MM.1S (cell line): ENCODE data around the gene IQGAP1.

Experiments used
- DNase-seq: peaks from one replicate; pipeline ENCODE4 v3.0.0-alpha.2; 2015
- H2AFZ ChIP-seq: fragments of 300-600 bp; sonication (generic); 2 replicates; pipeline ENCODE4 v1.6.0; 2016; ENCODE audit warnings: antibody characterized with exemption, low read length
- H3F3A ChIP-seq: fragments of 300-600 bp; sonication (generic); 2 replicates; pipeline ENCODE4 v1.6.1; 2016; ENCODE audit warnings: mild to moderate bottlenecking, antibody characterized with exemption, low read length, moderate library complexity, mixed read lengths; ENCODE audit not compliant: insufficient read depth
- H3K27ac ChIP-seq: fragments of 300-600 bp; sonication (generic); 2 replicates; pipeline ENCODE4 v1.5.1; 2016; ENCODE audit warnings: mild to moderate bottlenecking, low read length
- H3K27me3 ChIP-seq: fragments of 300-600 bp; sonication (generic); replicated peaks from 2 replicates; pipeline ENCODE4 v1.6.0; 2016; ENCODE audit warnings: low read length; ENCODE audit not compliant: insufficient read depth
- H3K36me3 ChIP-seq: fragments of 300-600 bp; sonication (generic); replicated peaks from 2 replicates; pipeline ENCODE4 v1.6.1; 2016; ENCODE audit warnings: mild to moderate bottlenecking, low read length, mixed read lengths; ENCODE audit not compliant: insufficient read depth
- H3K4me1 ChIP-seq: fragments of 300-600 bp; sonication (generic); 2 replicates; pipeline ENCODE4 v1.6.1; 2016; ENCODE audit warnings: low read length, mixed read lengths
- H3K4me2 ChIP-seq: fragments of 300-600 bp; sonication (generic); 2 replicates; pipeline ENCODE4 v1.6.0; 2016; ENCODE audit warnings: low read depth, low read length
- H3K4me3 ChIP-seq: fragments of 300-600 bp; sonication (generic); 2 replicates; pipeline ENCODE4 v1.5.1; 2016; ENCODE audit warnings: low read length, mixed read lengths
- H3K79me2 ChIP-seq: fragments of 300-600 bp; sonication (generic); 2 replicates; pipeline ENCODE4 v1.6.1; 2016; ENCODE audit warnings: mixed run types, low read length, mixed read lengths
- H3K9ac ChIP-seq: fragments of 300-600 bp; sonication (generic); 2 replicates; pipeline ENCODE4 v1.6.1; 2016; ENCODE audit warnings: low read length, mixed read lengths
- H3K9me2 ChIP-seq: fragments of 300-600 bp; sonication (generic); replicated peaks from 2 replicates; pipeline ENCODE4 v1.6.1; 2016; ENCODE audit warnings: mild to moderate bottlenecking, low read length, mixed read lengths; ENCODE audit not compliant: insufficient read depth
- H3K9me3 ChIP-seq: fragments of 300-600 bp; sonication (generic); replicated peaks from 2 replicates; pipeline ENCODE4 v1.6.1; 2016; ENCODE audit warnings: mild to moderate bottlenecking, low read length, mixed read lengths; ENCODE audit not compliant: insufficient read depth
- H4K20me1 ChIP-seq: fragments of 300-600 bp; sonication (generic); 2 replicates; pipeline ENCODE4 v1.6.1; 2016; ENCODE audit warnings: mild to moderate bottlenecking, low read length, moderate library complexity, mixed read lengths; ENCODE audit not compliant: insufficient read depth
- CTCF ChIP-seq: fragments of 300-600 bp; sonication (generic); IDR thresholded peaks from 2 replicates; pipeline ENCODE4 v1.5.1; 2016; ENCODE audit warnings: antibody characterized with exemption, low read length, mixed read lengths
- EZH2 ChIP-seq: fragments of 300-600 bp; sonication (generic); optimal IDR thresholded peaks from 2 replicates; pipeline ENCODE3; 2017; ENCODE audit warnings: low read depth, mild to moderate bottlenecking, antibody characterized with exemption, low read length, mixed read lengths
- EZH2phosphoT487 ChIP-seq: fragments of 300-600 bp; sonication (generic); IDR thresholded peaks from 2 replicates; pipeline ENCODE4 v1.6.1; 2018; ENCODE audit warnings: antibody characterized with exemption, low read length

The IQGAP1 gene

GRCh38 chr15:90550919-90551318 lies 162.9 kb downstream of the IQGAP1 start:
- Histone ChIP-seq H3K9me3 (no peaks in the 10 kb centered on the region), H3K4me3 (no peak overlapping the region), H3K79me2 (no peaks in the 10 kb centered on the region)

More at GRCh38 chr15:90550919-90551318, 162.9 kb downstream of the IQGAP1 start:
- no peaks in the 10 kb centered on the region for H3K9me2 ChIP-seq
- H2AFZ ChIP-seq, result no peak overlapping the region
- H4K20me1 ChIP-seq, result no peaks in the 10 kb centered on the region
- H3K36me3 ChIP-seq, result no peaks in the 10 kb centered on the region
- H3K4me1 ChIP-seq, result peaks cover 3% of the 10 kb centered on the region; the same call in 1 of the 2 replicates
- TF ChIP-seq EZH2, result no peak
- no peak for TF ChIP-seq CTCF
- TF ChIP-seq EZH2phosphoT487, result no peak
- H3K9ac ChIP-seq, result no peak overlapping the region
- no peaks in the 10 kb centered on the region for H3K27me3 ChIP-seq
- no peak for DNase-seq
- no peak overlapping the region; the same call in 1 of the 2 replicates for H3K4me2 ChIP-seq
- no peaks in the 10 kb centered on the region for H3F3A ChIP-seq
- H3K27ac ChIP-seq, result no peak overlapping the region
